CD4-positive, alpha-beta T cell (primary cell): ENCODE data around the gene CEP95. TPM values are rescaled to one million over a fixed set of nuclear protein-coding genes. Genes with fewer than 3 reads are reported as not detected.
"Not testable (repeated sequence)": the region's sequence is repeated elsewhere in the genome, so short reads cannot be mapped to it uniquely, and the experiment has no call there.

Experiments used
- ATAC-seq: fragments of 200-7000 bp; cut with Tn5 transposase; one replicate; pipeline ENCODE4 v1.10.0; 2022; ENCODE audit warnings: mild to moderate bottlenecking; ENCODE audit not compliant: poor library complexity
- CTCF ChIA-PET: fragments of 350-600 bp; sonication (Branson Sonifier 250); formaldehyde crosslinking; loops from one replicate; lab custom pipeline; 2021; ENCODE audit warnings: antibody characterized with exemption, inconsistent platforms; lab: Charles Lee
- POLR2A ChIA-PET: fragments of 350-600 bp; sonication (Branson Sonifier 250); formaldehyde crosslinking; loops from one replicate; lab custom pipeline; 2021; ENCODE audit warnings: antibody characterized with exemption, inconsistent platforms; lab: Charles Lee
- DNase-seq, 14 experiments: peaks; one replicate each; pipeline ENCODE4 v3.0.0-alpha.2; 2013 to 2020; ENCODE audit warnings: mixed read lengths in 2 of 14
- H3K27ac ChIP-seq, 2 donors: one replicate each; pipeline versions ENCODE4 v1.5.1 to v1.7.0; 2013; ENCODE audit warnings: low read length in 2 of 2, low read depth in 1 of 2, mild to moderate bottlenecking in 1 of 2
- H3K27me3 ChIP-seq, 2 experiments: 1 replicate in 1 of 2; 2 replicates in 1 of 2; pipeline versions ENCODE4 v1.6.1 to v1.7.0; 2013; ENCODE audit warnings: low read length in 2 of 2, control low read depth in 1 of 2, mild to moderate bottlenecking in 1 of 2, moderate library complexity in 1 of 2; ENCODE audit not compliant: insufficient read depth in 2 of 2, control insufficient read depth in 1 of 2
- H3K36me3 ChIP-seq: one replicate; pipeline ENCODE4 v1.6.1; 2013; ENCODE audit warnings: low read length, control low read depth; ENCODE audit not compliant: insufficient read depth
- H3K4me1 ChIP-seq: one replicate; pipeline ENCODE4 v1.6.1; 2013; ENCODE audit warnings: low read length, control low read depth; ENCODE audit not compliant: insufficient read depth
- H3K4me3 ChIP-seq: one replicate; pipeline ENCODE4 v1.5.1; 2013; ENCODE audit warnings: mild to moderate bottlenecking, low read length, moderate library complexity
- H3K9me3 ChIP-seq, 2 experiments: 1 replicate in 1 of 2; 2 replicates in 1 of 2; pipeline versions ENCODE4 v1.6.1 to v1.7.0; 2013; ENCODE audit warnings: low read length in 2 of 2, mild to moderate bottlenecking in 2 of 2, control low read depth in 1 of 2, moderate library complexity in 1 of 2; ENCODE audit not compliant: control insufficient read depth in 1 of 2, insufficient read depth in 1 of 2
- H3K27ac Mint-ChIP-seq: one replicate; pipeline ENCODE4 v1.8.0; 2020; ENCODE audit warnings: mixed read lengths
- H3K27me3 Mint-ChIP-seq: one replicate; pipeline ENCODE4 v1.8.0; 2021; ENCODE audit warnings: mixed read lengths
- H3K36me3 Mint-ChIP-seq: one replicate; pipeline ENCODE4 v1.8.0; 2021; ENCODE audit warnings: low read depth, mixed read lengths
- H3K4me1 Mint-ChIP-seq: one replicate; pipeline ENCODE4 v1.8.0; 2021; ENCODE audit warnings: low read depth, mixed read lengths
- H3K4me3 Mint-ChIP-seq: one replicate; pipeline ENCODE4 v1.8.0; 2020; ENCODE audit warnings: mild to moderate bottlenecking, mixed read lengths
- H3K9me3 Mint-ChIP-seq: one replicate; pipeline ENCODE4 v1.8.0; 2020; ENCODE audit warnings: mixed read lengths
- CTCF ChIP-seq: fragments of 200-600 bp; IDR thresholded peaks from one replicate; pipeline ENCODE4 v1.8.0; 2022; ENCODE audit warnings: antibody characterized with exemption, mild to moderate bottlenecking
- intact Hi-C, 2 experiments: fragments of 100-400 bp; cut with DNase I in 1 of 2; cut with micrococcal nuclease in 1 of 2; formaldehyde crosslinking; loops; one replicate each; pipeline versions ENCODE4 v1.15.1 to v1.9.0; 2023 to 2025; cut with DNase I, micrococcal nuclease
- total RNA-seq, 174 experiments: library from RNA in 2 of 174; stranded (reverse) in 2 of 174; gene quantifications; one replicate each; pipeline ENCODE4 v1.2.3 and lab custom pipeline; 2021 to 2026

The CEP95 gene
- total RNA-seq, 2 experiments from 2014 or later: 256 to 269 TPM

GRCh38 chr17:64494121-64494520, 12.7 kb upstream of the CEP95 start:
- DNase-seq (no peak), ATAC-seq (no peak)
- Histone ChIP-seq H3K27ac (no peak overlapping the region), H3K4me1 (peaks cover 30% of the 10 kb centered on the region), H3K9me3 (no peaks in the 10 kb centered on the region), H3K27me3 (no peaks in the 10 kb centered on the region), H3K36me3 (peaks cover 50% of the 10 kb centered on the region), H3K4me3 (no peak overlapping the region)
- no peaks in the 10 kb centered on the region for H3K9me3 Mint-ChIP-seq
- POLR2A ChIA-PET: interaction anchor here (10.7 kb wide), 1 partner anchor 10 kb away, joined by 453 read pairs; the partner anchor contains the start of genes CEP95 and DDX5
- no peaks in the 10 kb centered on the region for H3K27me3 Mint-ChIP-seq
- TF ChIP-seq CTCF: no peak
- H3K4me3 Mint-ChIP-seq: peak overlapping the region; percentile 83
- H3K36me3 Mint-ChIP-seq: peaks cover 79% of the 10 kb centered on the region
- peak overlapping the region; percentile 5 for H3K27ac Mint-ChIP-seq
- peaks cover 54% of the 10 kb centered on the region for H3K4me1 Mint-ChIP-seq
- intact Hi-C loops: loop anchor here in 1 of 2 experiments (5.0 to 10.0 kb wide), 2 partner anchors 187 to 719 kb away; partner anchors contain the start of genes CCDC47 and DDX42
- CTCF ChIA-PET: no interaction called here

DNA sequence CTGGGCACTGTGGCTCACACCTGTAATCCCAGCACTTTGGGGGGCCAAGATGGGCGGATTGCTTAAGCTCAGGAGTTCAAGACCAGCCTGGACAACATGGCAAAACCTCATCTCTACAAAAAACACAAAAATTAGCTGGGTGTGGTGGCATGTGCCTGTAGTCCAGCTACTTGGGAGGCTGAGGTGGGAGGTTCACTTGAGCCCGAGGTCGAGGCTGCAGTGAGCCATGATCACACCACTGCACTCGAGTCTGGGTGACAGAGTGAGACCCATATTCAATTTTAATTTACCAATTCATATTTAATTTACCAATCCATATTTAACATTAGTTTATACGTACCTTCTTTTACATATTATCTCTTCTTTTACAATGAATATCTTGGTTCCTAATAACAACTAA, 11.5 kb upstream of the CEP95 start:
- Mint-ChIP-seq H3K4me3 (peak overlapping the region; percentile 100), H3K36me3 (peaks cover 82% of the 10 kb centered on the region), H3K4me1 (peaks cover 66% of the 10 kb centered on the region)
- not testable (repeated sequence) for H3K27ac ChIP-seq, H3K27me3 Mint-ChIP-seq, H3K27ac Mint-ChIP-seq, H3K4me3 ChIP-seq, H3K27me3 ChIP-seq, DNase-seq, H3K9me3 ChIP-seq, ATAC-seq, H3K9me3 Mint-ChIP-seq
- Histone ChIP-seq H3K36me3 (peaks cover 50% of the 10 kb centered on the region), H3K4me1 (peaks cover 32% of the 10 kb centered on the region)
- ChIA-PET POLR2A (interaction anchor here (0.9 to 10.7 kb wide), 3 partner anchors 9 to 75 kb away, joined by 4 to 453 read pairs (median 18); partner anchors contain the start of genes CEP95 and DDX5), CTCF (interaction anchor here (3.8 kb wide), 1 partner anchor 11 kb away, joined by 40 read pairs; the partner anchor contains the start of genes CEP95 and DDX5)
- intact Hi-C loops: loop anchor here (5.0 to 10.0 kb wide), 3 partner anchors 173 to 720 kb away; partner anchors contain the start of genes CCDC47 (in 1 of the 2), DDX42 (in 1 of the 2) and TEX2 (in 1 of the 2)

DNA sequence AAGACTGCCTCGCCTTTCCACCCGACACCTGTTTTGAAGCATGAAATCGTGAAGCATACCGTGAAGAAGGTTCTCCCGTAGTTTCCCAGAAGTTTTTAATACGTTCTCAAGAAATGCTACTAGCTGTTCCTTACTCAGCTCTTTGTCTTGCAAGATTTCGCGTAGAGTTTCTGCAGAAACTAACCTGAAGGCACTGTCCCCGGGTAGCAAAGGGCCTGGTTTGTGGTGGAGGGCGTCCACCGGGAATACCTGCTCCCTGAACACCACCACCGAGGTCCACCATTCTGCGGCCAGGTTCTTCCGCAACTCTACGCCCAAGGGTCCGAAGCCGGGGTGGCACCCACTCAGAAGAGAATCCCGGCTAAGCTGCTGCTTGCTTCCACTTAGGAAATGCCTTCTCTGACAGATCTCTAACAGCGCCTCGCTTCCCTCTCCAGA, 10.4 kb upstream of the CEP95 start:
- Histone ChIP-seq H3K4me1 (peaks cover 39% of the 10 kb centered on the region), H3K27ac (peak overlapping the region; percentile 65 to 91), H3K36me3 (peaks cover 52% of the 10 kb centered on the region), H3K9me3 (no peaks in the 10 kb centered on the region), H3K27me3 (no peaks in the 10 kb centered on the region), H3K4me3 (peak overlapping the region; percentile 77)
- Mint-ChIP-seq H3K27me3 (no peaks in the 10 kb centered on the region), H3K9me3 (no peaks in the 10 kb centered on the region), H3K4me1 (peaks cover 77% of the 10 kb centered on the region), H3K27ac (peak overlapping the region; percentile 99), H3K36me3 (peaks cover 82% of the 10 kb centered on the region), H3K4me3 (peak overlapping the region; percentile 100)
- DNase-seq (peak in 1 of 14 experiments; percentile 2), ATAC-seq (no peak)
- CTCF ChIA-PET: interaction anchor here (3.8 kb wide), 1 partner anchor 10 kb away, joined by 40 read pairs; the partner anchor contains the start of genes CEP95 and DDX5
- POLR2A ChIA-PET: interaction anchor here (0.6 to 10.7 kb wide), 23 partner anchors 8 to 874 kb away, joined by 3 to 453 read pairs (median 4); partner anchors contain the start of genes CEP95, DDX5, ICAM2 and MAP3K3
- intact Hi-C loops: loop anchor here (5.0 to 10.0 kb wide), 3 partner anchors 174 to 722 kb away; partner anchors contain the start of genes CCDC47 (in 1 of the 2), DDX42 (in 1 of the 2) and TEX2 (in 1 of the 2)
- no peak for TF ChIP-seq CTCF
